GM18868 (cell line): ENCODE measurements around the gene PNCK.
"Not testable (repeated sequence)": the region's sequence is repeated elsewhere in the genome, so short reads cannot be mapped to it uniquely, and the experiment has no call there.

Experiments
- ATAC-seq: cut with Tn5 transposase; IDR thresholded peaks from one replicate; pipeline ENCODE4 v1.9.1; 2021; ENCODE audit warnings: mild to moderate bottlenecking, moderate library complexity; ENCODE audit not compliant: unreplicated experiment

The PNCK gene

GRCh38 chrX:153673428-153674218, at the start of gene PNCK:
PNCK (minus strand) TSS chrX:153673813; CDS start chrX:153673076, 737 bp downstream.
- no peak for ATAC-seq

GRCh38 chrX:153722704-153723350, 49.2 kb upstream of the PNCK start:
- no peak for ATAC-seq

GRCh38 chrX:153719701-153720100, 46.1 kb upstream of the PNCK start:
- no peak for ATAC-seq

GRCh38 chrX:153719238-153719637, 45.6 kb upstream of the PNCK start:
- ATAC-seq, result no peak

DNA sequence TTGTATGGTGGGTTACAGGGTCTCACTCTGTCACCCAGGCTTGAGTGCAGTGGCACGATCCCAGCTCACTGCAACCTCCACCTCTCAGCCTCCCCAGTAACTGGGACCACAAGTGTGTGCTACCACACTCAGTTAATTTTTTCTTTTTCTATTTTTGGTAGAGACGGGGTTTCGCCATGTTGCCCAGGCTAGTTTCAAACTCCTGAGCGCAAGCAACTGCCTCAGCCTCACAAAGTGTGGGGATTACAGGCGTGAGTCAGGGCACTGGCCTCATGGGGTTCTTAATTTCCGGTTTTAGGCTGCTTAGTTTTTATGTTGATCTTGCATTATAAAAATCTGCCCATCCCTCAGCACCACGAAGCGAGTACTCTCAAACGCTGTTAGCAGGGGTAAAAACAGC, 43.8 kb upstream of the PNCK start:
- no peak for ATAC-seq

- ATAC-seq, result no peak
Measured at GRCh38 chrX:153714256-153714655, 40.6 kb upstream of the PNCK start.

DNA sequence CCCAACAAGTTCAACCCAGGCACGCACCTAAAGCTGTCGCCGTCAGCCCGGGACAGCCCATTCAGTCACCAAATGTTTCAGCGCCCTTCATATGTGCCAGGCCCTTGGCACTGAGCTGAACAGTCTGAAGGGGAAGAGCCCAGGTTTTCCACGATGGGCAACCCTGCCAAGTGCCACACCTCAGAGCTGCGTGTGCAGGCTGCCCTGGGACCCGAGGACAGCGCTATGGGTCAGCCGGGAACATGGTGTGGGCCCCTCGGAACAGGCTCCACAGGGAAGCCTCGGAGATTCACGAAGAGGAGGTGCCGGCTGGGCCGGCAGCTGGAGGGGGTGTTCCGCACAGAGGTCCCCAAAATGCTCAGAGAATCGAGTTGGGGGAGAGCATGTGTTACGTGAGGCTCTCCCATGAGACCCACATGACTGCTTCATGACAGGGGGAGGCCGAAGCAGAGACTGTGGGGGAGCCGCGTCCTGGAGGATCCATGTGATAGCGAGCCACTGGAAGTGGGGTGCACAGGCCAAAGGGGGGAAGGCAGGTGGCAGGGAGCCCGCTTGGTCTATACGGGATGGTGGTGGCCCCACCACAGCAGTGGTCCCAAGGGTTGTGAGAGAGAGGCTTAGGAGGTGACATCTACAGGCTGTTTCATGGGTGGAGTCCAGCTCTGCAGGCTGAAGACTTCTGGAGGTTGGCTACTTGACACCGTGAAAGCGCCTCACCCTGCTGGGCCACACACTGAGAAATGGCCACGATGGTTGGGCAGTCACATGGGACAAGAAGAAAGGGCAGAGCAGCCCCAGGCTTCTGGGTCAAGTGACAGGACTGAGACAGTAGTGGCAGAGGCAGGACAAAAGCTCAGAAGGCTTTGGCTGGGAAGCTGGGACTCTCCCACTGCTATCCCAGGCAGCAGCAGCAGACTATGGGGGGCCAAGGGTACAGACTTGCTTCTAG, 36.4 kb upstream of the PNCK start:
- no peak for ATAC-seq

DNA sequence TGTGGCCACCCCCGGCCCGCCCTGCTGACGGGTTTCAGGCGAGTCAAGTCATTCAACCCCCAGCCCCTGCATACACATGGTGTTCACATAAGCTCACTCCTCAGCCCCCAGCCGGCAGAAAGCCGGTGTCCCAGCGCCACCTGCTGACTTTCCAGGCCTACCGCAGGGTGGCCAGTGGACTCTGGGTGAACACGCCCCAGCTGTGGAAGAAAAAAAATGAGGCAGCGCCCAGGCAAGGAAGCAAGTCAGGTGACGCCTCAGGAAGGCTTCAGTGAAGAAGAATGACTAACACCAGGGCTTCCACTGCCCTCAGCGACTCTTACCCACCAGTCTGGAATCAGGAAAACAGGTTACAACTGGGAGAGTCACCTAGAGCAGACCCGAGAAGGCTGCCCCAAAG, 34.8 kb upstream of the PNCK start:
- ATAC-seq, result no peak

DNA sequence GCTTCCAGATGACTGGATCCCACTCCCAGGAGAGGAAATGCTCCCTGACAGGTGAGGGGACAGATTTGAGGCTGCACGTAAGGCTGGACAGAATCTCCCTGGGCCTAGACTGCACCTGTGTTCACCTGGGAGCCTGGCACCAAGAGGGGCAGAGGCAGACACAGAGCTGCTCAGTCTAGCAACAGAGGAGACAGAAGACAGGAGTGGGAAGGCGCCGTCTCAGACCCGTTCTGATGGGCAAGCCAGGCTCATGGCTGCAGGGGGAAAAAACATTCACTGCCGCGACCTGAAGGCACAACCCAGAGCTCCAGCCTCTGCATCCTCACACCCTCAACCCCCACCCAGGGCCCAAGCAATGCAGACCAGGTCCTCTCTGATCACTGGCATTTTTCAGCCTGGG, 33.8 kb upstream of the PNCK start:
- no peak for ATAC-seq

DNA sequence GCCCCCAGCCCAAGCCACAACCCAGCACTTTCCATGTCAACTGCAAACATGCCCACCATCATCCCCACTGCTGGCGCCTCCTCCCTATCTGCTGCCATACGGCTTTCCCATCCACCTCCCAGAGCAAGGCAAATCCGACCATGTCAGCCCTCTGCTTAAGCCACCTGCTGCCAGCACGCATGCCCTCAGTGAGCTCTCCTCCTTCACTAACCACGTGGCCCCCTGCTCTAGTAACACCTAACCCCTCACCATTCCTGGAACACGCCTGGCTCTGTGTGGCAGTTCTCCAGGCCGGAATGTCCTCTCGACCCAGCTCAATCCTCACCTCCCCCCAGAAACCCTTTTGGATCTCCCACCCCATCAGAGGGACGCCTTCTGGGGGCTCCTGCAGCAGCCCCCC, 33.2 kb upstream of the PNCK start:
- no peak for ATAC-seq

- not testable (repeated sequence) for ATAC-seq
Measured at GRCh38 chrX:153705403-153706060, 31.9 kb upstream of the PNCK start.

DNA sequence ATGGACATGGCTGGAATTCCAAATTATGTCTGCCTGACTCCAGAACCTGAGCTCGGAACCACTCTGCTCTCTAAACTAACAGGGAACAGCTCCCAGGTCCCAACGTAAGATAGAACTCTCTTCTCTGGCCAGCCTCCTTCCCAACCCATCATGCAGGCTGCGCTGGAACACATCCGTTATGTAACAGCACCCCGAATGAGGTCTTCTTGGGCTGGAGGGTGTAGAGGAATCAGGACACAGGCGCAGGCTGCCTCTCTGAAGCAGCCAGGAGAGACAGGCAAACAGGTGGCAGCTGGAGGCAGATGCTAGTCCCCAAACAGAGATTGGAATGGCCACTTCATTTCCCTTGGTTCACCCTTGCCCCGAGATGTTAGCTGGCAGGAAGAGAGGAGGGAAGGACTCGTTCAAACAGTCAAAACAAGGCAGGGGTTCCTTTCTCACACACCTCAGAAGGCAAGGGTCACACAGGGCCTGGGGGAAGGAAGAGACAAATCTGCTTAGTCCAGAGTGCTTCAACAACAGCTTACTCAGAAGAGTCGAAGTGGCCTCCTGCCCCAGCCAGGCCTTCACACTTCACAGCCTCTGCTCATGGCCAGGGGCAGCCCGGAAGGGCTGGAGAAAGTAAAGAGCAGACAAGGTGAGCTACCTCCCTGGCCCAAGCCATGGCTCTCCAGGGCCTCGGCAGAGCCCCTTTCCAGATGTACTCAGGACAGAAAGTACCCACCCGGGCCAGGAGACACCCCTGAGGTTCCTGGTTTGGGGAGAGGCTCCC, 31.2 kb upstream of the PNCK start:
- not testable (repeated sequence) for ATAC-seq

DNA sequence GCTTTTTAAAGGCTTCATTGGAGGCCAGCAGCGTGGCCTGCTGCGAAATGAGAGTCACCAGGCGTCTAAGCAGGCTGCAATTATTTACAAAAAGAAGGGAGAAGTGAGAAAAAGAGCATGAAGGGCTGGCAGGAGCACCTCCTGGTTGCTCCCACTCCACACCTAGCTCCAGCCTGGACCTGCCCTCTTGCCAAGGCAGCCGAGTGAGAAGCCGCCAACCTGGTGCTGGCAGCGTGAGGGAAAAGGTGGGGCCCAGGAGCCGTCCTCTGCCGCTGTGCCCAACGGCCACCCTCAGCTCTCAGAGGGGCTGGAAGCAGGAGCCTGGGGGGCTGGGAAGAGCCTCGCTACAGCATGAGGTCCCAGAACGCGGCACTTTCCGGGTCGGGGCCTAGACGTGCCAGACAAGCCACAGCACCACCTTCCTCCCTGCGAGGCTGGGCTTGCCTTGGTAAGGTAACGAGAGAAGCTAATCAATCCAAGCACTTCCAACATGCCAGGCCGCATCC, 30.5 kb upstream of the PNCK start:
- ATAC-seq, result no peak

DNA sequence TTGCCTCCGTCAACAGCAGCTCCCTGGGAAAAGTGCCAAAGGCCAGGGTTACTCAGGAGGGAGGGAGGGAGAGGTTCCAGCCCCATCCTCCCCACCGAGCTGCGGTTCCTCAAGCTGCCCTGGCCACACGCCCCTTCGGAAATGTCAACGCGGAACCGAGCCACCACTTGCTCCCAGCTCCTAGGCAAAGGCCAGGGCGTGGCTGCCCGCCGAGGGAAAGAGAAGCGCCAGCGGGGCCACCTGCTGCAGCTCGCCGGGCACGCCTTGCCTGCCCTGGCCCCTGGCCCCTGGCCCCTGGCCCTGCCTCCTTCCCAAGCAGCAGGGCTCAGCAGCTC, 29.4 kb upstream of the PNCK start:
- no peak for ATAC-seq

- no peak for ATAC-seq
Measured at GRCh38 chrX:153702336-153703035, 28.9 kb upstream of the PNCK start.

GRCh38 chrX:153701706-153702105, 28.1 kb upstream of the PNCK start:
- ATAC-seq, result no peak

GRCh38 chrX:153700967-153701366, 27.4 kb upstream of the PNCK start:
- no peak for ATAC-seq

DNA sequence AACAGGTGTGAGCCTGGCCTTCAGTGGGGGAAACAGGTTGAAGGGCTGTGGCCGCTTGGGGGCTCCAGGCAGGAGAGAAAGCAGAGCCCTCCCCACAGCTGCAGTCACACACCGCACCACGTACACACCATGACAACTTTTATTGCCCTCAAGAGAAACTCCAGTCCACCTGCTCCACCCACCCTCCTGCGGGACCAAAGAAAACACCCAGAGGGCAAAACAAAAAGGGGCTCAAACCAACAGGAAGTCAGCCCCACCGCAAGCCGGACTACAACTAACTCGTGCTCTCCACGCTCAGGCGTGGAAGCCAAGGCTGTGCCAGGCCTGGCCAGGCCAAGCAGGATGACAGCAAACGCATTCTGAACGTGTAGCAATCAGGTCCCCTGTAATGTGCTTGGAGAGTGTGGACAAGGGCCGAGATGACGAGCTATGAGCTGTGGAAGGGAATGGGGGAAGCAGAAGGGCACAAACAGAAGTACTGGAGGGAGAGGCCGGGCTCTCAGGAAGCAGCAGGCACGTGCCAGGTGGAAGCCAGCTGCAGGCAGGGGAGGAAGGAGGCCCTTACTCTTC, 26.8 kb upstream of the PNCK start:
- no peak for ATAC-seq

- ATAC-seq, result not testable (repeated sequence)
Measured at GRCh38 chrX:153699784-153700371, 26.3 kb upstream of the PNCK start.
